PC-3 (cell line): ENCODE results near the gene SPARC. TPM values are rescaled to one million over a fixed set of nuclear protein-coding genes. Genes with fewer than 3 reads are reported as not detected.
"Not testable (repeated sequence)": the region's sequence is repeated elsewhere in the genome, so short reads cannot be mapped to it uniquely, and the experiment has no call there.

Experiments
- ATAC-seq: fragments of 200-7000 bp; cut with Tn5 transposase; 2 replicates; pipeline ENCODE4 v1.9.1; 2020; ENCODE audit warnings: mild to moderate bottlenecking, moderate library complexity
- BruUV-seq: library from RNA; stranded (reverse); fragments of 400-500 nt; replicated peaks from 2 replicates; lab custom pipeline; 2021; lab: Mats Ljungman, UMichigan
- CTCF ChIA-PET: fragments of 300-600 bp; sonication (Branson Sonifier 250); formaldehyde crosslinking; loops from one replicate; lab custom pipeline; 2022; ENCODE audit warnings: antibody characterized with exemption; lab: Charles Lee
- POLR2A ChIA-PET: fragments of 300-600 bp; sonication (Branson Sonifier 250); formaldehyde crosslinking; loops from one replicate; lab custom pipeline; 2022; ENCODE audit warnings: antibody characterized with exemption; ENCODE audit not compliant: unreplicated experiment; lab: Charles Lee
- DNase-seq: peaks from one replicate; pipeline ENCODE4 v3.0.0-alpha.2; 2015
- H2AFZ ChIP-seq: fragments of 300-600 bp; sonication (generic); 2 replicates; pipeline ENCODE4 v1.6.0; 2016; ENCODE audit warnings: antibody characterized with exemption, low read length
- H3F3A ChIP-seq: fragments of 300-600 bp; sonication (generic); one replicate; pipeline ENCODE4 v1.6.0; 2017; ENCODE audit warnings: antibody characterized with exemption, low read length, control low read depth, mild to moderate bottlenecking; ENCODE audit not compliant: unreplicated experiment
- H3K27ac ChIP-seq: fragments of 300-600 bp; sonication (generic); 2 replicates; pipeline ENCODE4 v1.5.1; 2016; ENCODE audit warnings: mild to moderate bottlenecking, low read length
- H3K27me3 ChIP-seq: fragments of 300-600 bp; sonication (generic); 2 replicates; pipeline ENCODE4 v1.6.1; 2016; ENCODE audit warnings: low read length, mixed read lengths
- H3K36me3 ChIP-seq: fragments of 300-600 bp; sonication (generic); 2 replicates; pipeline ENCODE4 v1.6.1; 2016; ENCODE audit warnings: low read depth, mixed run types, low read length, mixed read lengths
- H3K4me1 ChIP-seq: fragments of 300-600 bp; sonication (generic); 2 replicates; pipeline ENCODE4 v1.5.1; 2016; ENCODE audit warnings: low read length; ENCODE audit not compliant: insufficient read depth
- H3K4me2 ChIP-seq: fragments of 300-600 bp; sonication (generic); 2 replicates; pipeline ENCODE4 v1.6.0; 2016; ENCODE audit warnings: low read length
- H3K4me3 ChIP-seq: fragments of 300-600 bp; sonication (generic); 2 replicates; pipeline ENCODE4 v1.5.1; 2016; ENCODE audit warnings: mild to moderate bottlenecking, low read length, mixed read lengths
- H3K79me2 ChIP-seq: fragments of 300-600 bp; sonication (generic); 2 replicates; pipeline ENCODE4 v1.6.1; 2017; ENCODE audit warnings: low read length, mixed read lengths
- H3K9ac ChIP-seq: fragments of 300-600 bp; sonication (generic); 2 replicates; pipeline ENCODE4 v1.6.0; 2016; ENCODE audit warnings: mild to moderate bottlenecking, low read length
- H3K9me2 ChIP-seq: fragments of 300-600 bp; sonication (generic); replicated peaks from 2 replicates; pipeline ENCODE4 v1.6.1; 2016; ENCODE audit warnings: mixed run types, low read length, mixed read lengths
- H3K9me3 ChIP-seq: fragments of 300-600 bp; sonication (generic); 2 replicates; pipeline ENCODE4 v1.6.1; 2016; ENCODE audit warnings: low read length, mixed read lengths
- H4K20me1 ChIP-seq: fragments of 300-600 bp; sonication (generic); 2 replicates; pipeline ENCODE4 v1.6.1; 2016; ENCODE audit warnings: low read length, mixed read lengths
- EZH2 ChIP-seq: fragments of 300-600 bp; sonication (generic); IDR thresholded peaks from one replicate; pipeline ENCODE4 v1.6.1; 2017; ENCODE audit warnings: antibody characterized with exemption, mild to moderate bottlenecking, low read length; ENCODE audit not compliant: unreplicated experiment
- EZH2phosphoT487 ChIP-seq: fragments of 300-600 bp; sonication (generic); IDR thresholded peaks from 2 replicates; pipeline ENCODE4 v1.6.1; 2018; ENCODE audit warnings: mild to moderate bottlenecking, antibody characterized with exemption, low read length, borderline replicate concordance
- intact Hi-C: fragments of 100-400 bp; cut with micrococcal nuclease; formaldehyde crosslinking; loops from 2 replicates; pipeline ENCODE4 v1.9.0; 2023
- total RNA-seq: library from RNA; depleted of rRNA; stranded (reverse); fragments of >200 nt; gene quantifications from 2 replicates; pipeline ENCODE4 v1.2.3, GENCODE V29; 2014
- TF ChIP-seq, protein P1 (sequence below): fragments of 300-600 bp; sonication (generic); conservative IDR thresholded peaks from 2 replicates; pipeline ENCODE4 v1.5.1; 2017; ENCODE audit warnings: antibody characterized with exemption, low read depth, mild to moderate bottlenecking, low read length

The SPARC gene
- total RNA-seq, 1 experiment from 2014 or later: 2.7 TPM

DNA sequence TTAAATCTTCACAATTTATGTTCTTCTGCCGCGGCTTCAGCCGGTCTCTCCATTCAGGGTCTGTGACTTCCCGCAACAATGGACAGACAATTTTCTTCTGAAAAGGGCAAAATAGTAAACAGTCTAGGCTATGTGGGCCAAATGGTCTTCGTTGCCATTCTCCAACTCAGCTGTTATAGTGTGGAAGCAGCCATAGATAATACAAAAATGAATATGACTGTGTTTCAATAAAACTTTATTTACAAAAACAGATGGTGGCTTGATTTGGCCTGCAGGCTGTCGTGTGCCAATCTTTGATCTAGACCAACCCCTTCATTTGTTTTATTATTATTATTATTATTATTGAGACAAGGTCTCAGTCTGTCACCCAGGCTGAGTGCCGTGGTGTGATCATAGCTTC lies 43.7 kb upstream of the SPARC start:
- Histone ChIP-seq H3K4me1 (no peaks in the 10 kb centered on the region), H3K9me3 (no peaks in the 10 kb centered on the region), H3K36me3 (no peaks in the 10 kb centered on the region), H3K79me2 (no peaks in the 10 kb centered on the region), H3K9ac (no peak overlapping the region), H3K4me3 (no peak overlapping the region), H3F3A (no peaks in the 10 kb centered on the region), H2AFZ (no peak overlapping the region), H4K20me1 (no peaks in the 10 kb centered on the region), H3K27ac (no peak overlapping the region), H3K9me2 (no peaks in the 10 kb centered on the region), H3K27me3 (no peaks in the 10 kb centered on the region), H3K4me2 (no peak overlapping the region)
- DNase-seq (no peak), ATAC-seq (no peak)
- no TSS peak for BruUV-seq
- CTCF ChIA-PET: no interaction called here
- intact Hi-C loops: no loop called here
- POLR2A ChIA-PET: no interaction called here
- TF ChIP-seq EZH2phosphoT487 (no peak), EZH2 (no peak)
- TF ChIP-seq, protein P1, sequence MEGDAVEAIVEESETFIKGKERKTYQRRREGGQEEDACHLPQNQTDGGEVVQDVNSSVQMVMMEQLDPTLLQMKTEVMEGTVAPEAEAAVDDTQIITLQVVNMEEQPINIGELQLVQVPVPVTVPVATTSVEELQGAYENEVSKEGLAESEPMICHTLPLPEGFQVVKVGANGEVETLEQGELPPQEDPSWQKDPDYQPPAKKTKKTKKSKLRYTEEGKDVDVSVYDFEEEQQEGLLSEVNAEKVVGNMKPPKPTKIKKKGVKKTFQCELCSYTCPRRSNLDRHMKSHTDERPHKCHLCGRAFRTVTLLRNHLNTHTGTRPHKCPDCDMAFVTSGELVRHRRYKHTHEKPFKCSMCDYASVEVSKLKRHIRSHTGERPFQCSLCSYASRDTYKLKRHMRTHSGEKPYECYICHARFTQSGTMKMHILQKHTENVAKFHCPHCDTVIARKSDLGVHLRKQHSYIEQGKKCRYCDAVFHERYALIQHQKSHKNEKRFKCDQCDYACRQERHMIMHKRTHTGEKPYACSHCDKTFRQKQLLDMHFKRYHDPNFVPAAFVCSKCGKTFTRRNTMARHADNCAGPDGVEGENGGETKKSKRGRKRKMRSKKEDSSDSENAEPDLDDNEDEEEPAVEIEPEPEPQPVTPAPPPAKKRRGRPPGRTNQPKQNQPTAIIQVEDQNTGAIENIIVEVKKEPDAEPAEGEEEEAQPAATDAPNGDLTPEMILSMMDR: no peak

DNA sequence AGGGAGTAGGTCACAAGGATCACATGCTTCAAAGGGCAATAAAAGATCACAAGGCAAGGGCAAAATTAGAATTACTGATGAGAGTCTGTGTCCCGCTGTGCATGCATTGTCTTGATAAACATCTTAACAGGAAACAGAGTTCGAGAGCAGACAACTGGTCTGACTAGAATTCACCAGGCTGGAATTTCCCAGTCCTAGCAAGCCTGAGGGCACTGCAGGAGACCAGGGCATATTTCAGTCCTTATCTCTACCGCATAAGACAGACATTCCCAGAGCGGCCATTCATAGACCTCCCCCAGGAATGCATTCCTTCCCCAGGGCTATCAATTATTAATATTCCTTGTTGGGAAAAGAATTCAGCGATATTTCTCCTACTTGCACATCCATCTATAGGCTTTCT lies 42.9 kb upstream of the SPARC start:
- BruUV-seq, H3K36me3 ChIP-seq, H3K79me2 ChIP-seq: not testable (repeated sequence)

DNA sequence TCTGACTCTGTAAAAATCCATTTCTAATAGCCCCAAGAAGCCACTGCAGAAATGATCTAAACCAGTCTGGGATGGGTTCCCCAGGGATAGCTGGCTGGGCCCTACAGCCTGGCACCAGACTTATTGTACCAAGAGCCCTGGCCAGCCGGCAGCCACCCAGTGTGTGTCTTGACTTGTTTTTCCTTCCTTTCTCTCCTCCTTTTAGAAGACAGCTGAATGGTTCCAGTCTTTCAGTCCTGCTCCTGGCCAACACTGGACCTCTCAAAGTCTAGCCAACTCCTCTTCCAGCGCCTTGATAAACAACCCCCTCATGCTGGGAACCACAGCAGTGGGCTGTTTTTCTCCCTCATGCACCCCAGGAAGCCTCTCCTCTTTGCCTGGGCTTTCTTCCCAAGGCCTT lies 37.6 kb upstream of the SPARC start:
- Histone ChIP-seq H3K4me3 (no peak overlapping the region), H2AFZ (no peak overlapping the region), H3K9me2 (no peaks in the 10 kb centered on the region), H3K79me2 (no peaks in the 10 kb centered on the region), H3K9me3 (no peaks in the 10 kb centered on the region), H3F3A (no peaks in the 10 kb centered on the region), H3K27ac (no peak overlapping the region), H3K4me1 (no peaks in the 10 kb centered on the region; the same call in 1 of the 2 replicates), H3K27me3 (no peaks in the 10 kb centered on the region), H4K20me1 (no peaks in the 10 kb centered on the region), H3K9ac (no peak overlapping the region), H3K36me3 (no peaks in the 10 kb centered on the region), H3K4me2 (no peak overlapping the region)
- intact Hi-C loops: no loop called here
- no peak for TF ChIP-seq EZH2phosphoT487
- no peak for TF ChIP-seq EZH2
- TF ChIP-seq, protein P1: no peak
- POLR2A ChIA-PET: no interaction called here
- DNase-seq: no peak
- CTCF ChIA-PET: no interaction called here
- BruUV-seq: no TSS peak
- no peak for ATAC-seq

More for the DNA sequence above, 42.9 kb upstream of the SPARC start:
- H3K9me3 ChIP-seq, H3K9ac ChIP-seq, H3K4me1 ChIP-seq, H3F3A ChIP-seq, CTCF ChIA-PET, ATAC-seq, H3K9me2 ChIP-seq, H2AFZ ChIP-seq, H3K4me3 ChIP-seq, H3K27ac ChIP-seq, H4K20me1 ChIP-seq, H3K27me3 ChIP-seq, intact Hi-C loops, H3K4me2 ChIP-seq: not testable (repeated sequence)
- POLR2A ChIA-PET: interaction anchor here (0.6 kb wide), 1 partner anchor 18 kb away, joined by 3 read pairs; no protein-coding TSS in a partner anchor
- DNase-seq: peak; percentile 23
